K562 (cell line): ENCODE data around the gene RHOB. TPM values are rescaled to one million over a fixed set of nuclear protein-coding genes. Genes with fewer than 3 reads are reported as not detected.

Source experiments
- ATAC-seq: fragments of 200-7000 bp; cut with Tn5 transposase; 3 replicates; pipeline ENCODE4 v1.9.1; 2020; ENCODE audit warnings: moderate library complexity
- BruUV-seq: library from RNA; stranded (reverse); fragments of 400-500 nt; replicated peaks from 2 replicates; lab custom pipeline; 2021; lab: Mats Ljungman, UMichigan
- CTCF ChIA-PET: fragments of 300-600 bp; formaldehyde crosslinking; extraction: SDS; loops from one replicate; lab custom pipeline; 2021; ENCODE audit warnings: low intra/inter-chr PET ratio; lab: Yijun Ruan, JAX
- POLR2A ChIA-PET: fragments of 300-600, 350-650 bp; sonication (Branson Sonifier 250); formaldehyde crosslinking; extraction: SDS; loops from one replicate; lab custom pipeline; 2021; ENCODE audit warnings: antibody characterized with exemption, inconsistent platforms; lab: Yijun Ruan, JAX
- DNase-seq, 4 experiments: peaks; one replicate each; pipeline versions ENCODE4 v3.0.0 to v3.0.0-alpha.2; 2011 to 2018; ENCODE audit warnings: low spot score in 3 of 4, mixed read lengths in 3 of 4; ENCODE audit errors: extremely low read depth in 1 of 4
- FAIRE-seq: peaks from 2 replicates; lab custom pipeline; 2011; peaks lifted over from hg19 to GRCh38; lab: Jason Lieb, UNC
- H2AFZ ChIP-seq: 2 replicates; pipeline ENCODE4 v1.6.0; 2011; ENCODE audit warnings: low read depth, low read length, control low read depth, inconsistent platforms
- H3K27ac ChIP-seq: fragments of 200-600 bp; 3 replicates; pipeline ENCODE4 v1.8.0; 2011; ENCODE audit warnings: low read depth, mild to moderate bottlenecking, control low read depth, inconsistent platforms, low read length, moderate library complexity, mixed read lengths; ENCODE audit errors: extremely low read depth
- H3K27me3 ChIP-seq, 2 experiments: fragments of 300-600 bp in 1 of 2; 2 replicates in 1 of 2; 3 replicates in 1 of 2; pipeline versions ENCODE4 v1.6.0 to v1.8.0; 2011; ENCODE audit warnings: inconsistent platforms in 2 of 2, low read length in 2 of 2, mild to moderate bottlenecking in 1 of 2, mixed read lengths in 1 of 2, moderate library complexity in 1 of 2; ENCODE audit not compliant: control insufficient read depth in 2 of 2, insufficient read depth in 2 of 2
- H3K36me3 ChIP-seq: fragments of 300-600 bp; 3 replicates; pipeline ENCODE4 v1.8.0; 2011; ENCODE audit warnings: mild to moderate bottlenecking, low read length, inconsistent platforms; ENCODE audit not compliant: control insufficient read depth, insufficient read depth
- H3K4me1 ChIP-seq, 2 experiments: fragments of 200-600 bp in 1 of 2; replicated peaks in 1 of 2; 2 replicates in 1 of 2; 3 replicates in 1 of 2; pipeline versions ENCODE4 v1.5.1 to v1.8.0; 2011; ENCODE audit warnings: inconsistent platforms in 2 of 2, low read length in 2 of 2, mild to moderate bottlenecking in 1 of 2, mixed read lengths in 1 of 2, moderate library complexity in 1 of 2; ENCODE audit not compliant: control insufficient read depth in 2 of 2, insufficient read depth in 2 of 2
- H3K4me2 ChIP-seq: 2 replicates; pipeline ENCODE4 v1.6.1; 2011; ENCODE audit warnings: low read length, control low read depth, inconsistent platforms, mixed read lengths; ENCODE audit not compliant: insufficient read depth
- H3K4me3 ChIP-seq: fragments of 200-600 bp; sonication (generic), shearing (Covaris generic); 2 replicates; pipeline ENCODE4 v1.5.1; 2016; ENCODE audit warnings: control low read depth, inconsistent platforms
- H3K79me2 ChIP-seq: fragments of 200-600 bp; 3 replicates; pipeline ENCODE4 v1.8.0; 2011; ENCODE audit warnings: low read length, inconsistent platforms; ENCODE audit not compliant: control insufficient read depth, insufficient read depth
- H3K9ac ChIP-seq, 2 experiments: 2 replicates each; pipeline versions ENCODE4 v1.6.0 to v1.6.1; 2011; ENCODE audit warnings: low read depth in 2 of 2, low read length in 2 of 2, control low read depth in 1 of 2, inconsistent platforms in 1 of 2, mild to moderate bottlenecking in 1 of 2, mixed read lengths in 1 of 2; ENCODE audit not compliant: insufficient read depth in 1 of 2
- H3K9me1 ChIP-seq: one replicate; pipeline ENCODE4 v1.6.0; 2011; ENCODE audit warnings: inconsistent platforms, mild to moderate bottlenecking, low read length, moderate library complexity; ENCODE audit not compliant: control insufficient read depth, insufficient read depth
- H3K9me3 ChIP-seq: replicated peaks from 2 replicates; pipeline ENCODE4 v1.5.1; 2011; ENCODE audit warnings: low read depth, low read length, inconsistent platforms; ENCODE audit not compliant: control insufficient read depth, insufficient read depth
- H4K20me1 ChIP-seq: replicated peaks from 2 replicates; pipeline ENCODE4 v1.6.1; 2011; ENCODE audit warnings: low read length, inconsistent platforms, mixed read lengths; ENCODE audit not compliant: control insufficient read depth, insufficient read depth
- CHCHD3 ChIP-seq: fragments of 250-450 bp; sonication (Bioruptor Pico); IDR thresholded peaks from 2 replicates; pipeline ENCODE4 v2.1.2; 2022; ENCODE audit warnings: mild to moderate bottlenecking
- DPF2 ChIP-seq: fragments of 450-650 bp; IDR thresholded peaks from 2 replicates; pipeline ENCODE4 v1.6.1; 2016
- IRF9 ChIP-seq: fragments of 450-650 bp; IDR thresholded peaks from 2 replicates; pipeline ENCODE4 v1.6.1; 2016; ENCODE audit warnings: missing biosample characterization, missing genetic modification characterization
- NR2F6 ChIP-seq: fragments of 450-650 bp; formaldehyde crosslinking; IDR thresholded peaks from 2 replicates; pipeline ENCODE4 v1.4.0; 2020; ENCODE audit warnings: mild to moderate bottlenecking
- SREBF2 ChIP-seq: sonication (generic); formaldehyde crosslinking; IDR thresholded peaks from 2 replicates; pipeline ENCODE4 v1.4.0; 2020; ENCODE audit warnings: mild to moderate bottlenecking, missing genetic modification reagents
- THRA ChIP-seq: fragments of 450-650 bp; IDR thresholded peaks from 2 replicates; pipeline ENCODE4 v1.6.1; 2017; ENCODE audit warnings: mild to moderate bottlenecking, moderate library complexity
- ZNF197 ChIP-seq: fragments of 200-800 bp; sonication (Bioruptor generic); IDR thresholded peaks from 2 replicates; pipeline ENCODE4 v1.6.1; 2016; ENCODE audit warnings: low read depth, missing genetic modification characterization, missing compliant biosample characterization
- ZNF280B ChIP-seq: fragments of 250-450 bp; sonication (Bioruptor Pico); IDR thresholded peaks from 2 replicates; pipeline ENCODE4 v1.5.1; 2021; ENCODE audit warnings: mild to moderate bottlenecking
- ZNF3 ChIP-seq: fragments of 250-450 bp; sonication (Bioruptor Pico); IDR thresholded peaks from 2 replicates; pipeline ENCODE4 v1.5.0; 2021; ENCODE audit warnings: mild to moderate bottlenecking, moderate library complexity
- ZNF75A ChIP-seq: fragments of 450-650 bp; formaldehyde crosslinking; IDR thresholded peaks from 2 replicates; pipeline ENCODE4 v1.4.0; 2020; ENCODE audit warnings: mild to moderate bottlenecking
- WGBS: fragments of 100-300 bp; shearing (Covaris generic); methylation state at CpG from one replicate; pipeline ENCODE4 v1.1.6; 2016; ENCODE audit warnings: low coverage, mixed read lengths; ENCODE audit not compliant: insufficient coverage; ENCODE audit errors: missing lambda C conversion rate; 5-methylcytosine and 5-hydroxymethylcytosine counted together
- in situ Hi-C: fragments of 300-500 bp; cut with MboI; formaldehyde crosslinking; loops from 4 replicates; pipeline ENCODE4 v1.15.0; 2018; ENCODE audit warnings: inconsistent platforms, mixed read lengths
- intact Hi-C: fragments of 100-400 bp; cut with micrococcal nuclease; formaldehyde crosslinking; loops from 2 replicates; pipeline ENCODE4 v1.14.2; 2022
- polyA plus RNA-seq, 8 experiments: library from polyadenylated mRNA; depleted of rRNA in 4 of 8; stranded (reverse) in 5 of 8; unstranded in 3 of 8; fragments of >200 nt; fragmentation: Nextera tagmentation in 2 of 8; fragmentation: Illumina TruSeq in 1 of 8; extraction: Ambion mirVana in 2 of 8; extraction: Trizol in 1 of 8; gene quantifications; 2 replicates each; pipeline versions ENCODE4 v1.2.1 to v1.2.3, GENCODE V29; 2011 to 2014; ENCODE audit warnings: inconsistent platforms in 1 of 8, missing spikeins in 1 of 8
- total RNA-seq, 7 experiments: library from RNA; depleted of rRNA in 6 of 7; stranded (reverse); fragments of >200 nt in 6 of 7; fragmentation: Illumina TruSeq in 2 of 7; extraction: Trizol in 2 of 7; gene quantifications; 2 replicates each; pipeline versions ENCODE4 v1.2.1 to v1.2.3, GENCODE V29; 2011 to 2021; ENCODE audit warnings: low replicate concordance in 1 of 7

RHOB gene
- total and polyA plus RNA-seq, 9 of the 15 experiments (the other 6 are each of a cell fraction or from before 2014, with no cell fraction given): 0.07 to 4.8 (median 1.1) TPM

GRCh38 chr2:20481798-20482405 is 35.0 kb downstream of the RHOB start (continued):
- no peak for TF ChIP-seq IRF9 (tag)
- TF ChIP-seq DPF2: no peak
- TF ChIP-seq, all 486 proteins: peak for 0

- BruUV-seq: no TSS peak
- H3K79me2 ChIP-seq: no peaks in the 10 kb centered on the region
- H3K9me1 ChIP-seq: no peaks in the 10 kb centered on the region
- in situ Hi-C loops (no loop called here), intact Hi-C loops (no loop called here)
- H3K4me1 ChIP-seq: no peaks in the 10 kb centered on the region; a peak in 1 of 5 replicates
- H3K36me3 ChIP-seq: no peaks in the 10 kb centered on the region
- no peak for ATAC-seq
- no peak for FAIRE-seq
- no peak overlapping the region for H3K27ac ChIP-seq
- CTCF ChIA-PET: no interaction called here
- H3K4me3 ChIP-seq: no peak overlapping the region
- H4K20me1 ChIP-seq: no peaks in the 10 kb centered on the region
- no peak overlapping the region for H2AFZ ChIP-seq
- DNase-seq: no peak
- POLR2A ChIA-PET: no interaction called here
- no peak overlapping the region for H3K9ac ChIP-seq
- no peaks in the 10 kb centered on the region for H3K9me3 ChIP-seq
- 4% methylated on average over 3 of the region's 3 CpGs for WGBS
- peaks cover 9 to 54% of the 10 kb centered on the region in 2 experiments; a peak in 3 of 5 replicates for H3K27me3 ChIP-seq
- no peak overlapping the region for H3K4me2 ChIP-seq
- TF ChIP-seq THRA (no peak), ZNF280B (no peak), ZNF75A (no peak), ZNF197 (CRISPR knock-in tag) (no peak), NR2F6 (no peak), SREBF2 (CRISPR knock-in tag) (no peak), CHCHD3 (CRISPR knock-in tag) (no peak), ZNF3 (CRISPR knock-in tag) (no peak)
Observed at GRCh38 chr2:20482725-20483124, 35.9 kb downstream of the RHOB start.
